PC-3 (cell line): ENCODE measurements around the gene MPL. TPM values are rescaled to one million over a fixed set of nuclear protein-coding genes. Genes with fewer than 3 reads are reported as not detected.

Experiments used
- ATAC-seq: fragments of 200-7000 bp; cut with Tn5 transposase; 2 replicates; pipeline ENCODE4 v1.9.1; 2020; ENCODE audit warnings: mild to moderate bottlenecking, moderate library complexity
- BruUV-seq: library from RNA; stranded (reverse); fragments of 400-500 nt; replicated peaks from 2 replicates; lab custom pipeline; 2021; lab: Mats Ljungman, UMichigan
- CTCF ChIA-PET: fragments of 300-600 bp; sonication (Branson Sonifier 250); formaldehyde crosslinking; loops from one replicate; lab custom pipeline; 2022; ENCODE audit warnings: antibody characterized with exemption; lab: Charles Lee
- POLR2A ChIA-PET: fragments of 300-600 bp; sonication (Branson Sonifier 250); formaldehyde crosslinking; loops from one replicate; lab custom pipeline; 2022; ENCODE audit warnings: antibody characterized with exemption; ENCODE audit not compliant: unreplicated experiment; lab: Charles Lee
- DNase-seq: peaks from one replicate; pipeline ENCODE4 v3.0.0-alpha.2; 2015
- H2AFZ ChIP-seq: fragments of 300-600 bp; sonication (generic); 2 replicates; pipeline ENCODE4 v1.6.0; 2016; ENCODE audit warnings: antibody characterized with exemption, low read length
- H3F3A ChIP-seq: fragments of 300-600 bp; sonication (generic); one replicate; pipeline ENCODE4 v1.6.0; 2017; ENCODE audit warnings: antibody characterized with exemption, low read length, control low read depth, mild to moderate bottlenecking; ENCODE audit not compliant: unreplicated experiment
- H3K27ac ChIP-seq: fragments of 300-600 bp; sonication (generic); 2 replicates; pipeline ENCODE4 v1.5.1; 2016; ENCODE audit warnings: mild to moderate bottlenecking, low read length
- H3K27me3 ChIP-seq: fragments of 300-600 bp; sonication (generic); 2 replicates; pipeline ENCODE4 v1.6.1; 2016; ENCODE audit warnings: low read length, mixed read lengths
- H3K36me3 ChIP-seq: fragments of 300-600 bp; sonication (generic); 2 replicates; pipeline ENCODE4 v1.6.1; 2016; ENCODE audit warnings: low read depth, mixed run types, low read length, mixed read lengths
- H3K4me1 ChIP-seq: fragments of 300-600 bp; sonication (generic); 2 replicates; pipeline ENCODE4 v1.5.1; 2016; ENCODE audit warnings: low read length; ENCODE audit not compliant: insufficient read depth
- H3K4me2 ChIP-seq: fragments of 300-600 bp; sonication (generic); 2 replicates; pipeline ENCODE4 v1.6.0; 2016; ENCODE audit warnings: low read length
- H3K4me3 ChIP-seq: fragments of 300-600 bp; sonication (generic); 2 replicates; pipeline ENCODE4 v1.5.1; 2016; ENCODE audit warnings: mild to moderate bottlenecking, low read length, mixed read lengths
- H3K79me2 ChIP-seq: fragments of 300-600 bp; sonication (generic); 2 replicates; pipeline ENCODE4 v1.6.1; 2017; ENCODE audit warnings: low read length, mixed read lengths
- H3K9ac ChIP-seq: fragments of 300-600 bp; sonication (generic); 2 replicates; pipeline ENCODE4 v1.6.0; 2016; ENCODE audit warnings: mild to moderate bottlenecking, low read length
- H3K9me2 ChIP-seq: fragments of 300-600 bp; sonication (generic); replicated peaks from 2 replicates; pipeline ENCODE4 v1.6.1; 2016; ENCODE audit warnings: mixed run types, low read length, mixed read lengths
- H3K9me3 ChIP-seq: fragments of 300-600 bp; sonication (generic); 2 replicates; pipeline ENCODE4 v1.6.1; 2016; ENCODE audit warnings: low read length, mixed read lengths
- H4K20me1 ChIP-seq: fragments of 300-600 bp; sonication (generic); 2 replicates; pipeline ENCODE4 v1.6.1; 2016; ENCODE audit warnings: low read length, mixed read lengths
- EZH2 ChIP-seq: fragments of 300-600 bp; sonication (generic); IDR thresholded peaks from one replicate; pipeline ENCODE4 v1.6.1; 2017; ENCODE audit warnings: antibody characterized with exemption, mild to moderate bottlenecking, low read length; ENCODE audit not compliant: unreplicated experiment
- EZH2phosphoT487 ChIP-seq: fragments of 300-600 bp; sonication (generic); IDR thresholded peaks from 2 replicates; pipeline ENCODE4 v1.6.1; 2018; ENCODE audit warnings: mild to moderate bottlenecking, antibody characterized with exemption, low read length, borderline replicate concordance
- intact Hi-C: fragments of 100-400 bp; cut with micrococcal nuclease; formaldehyde crosslinking; loops from 2 replicates; pipeline ENCODE4 v1.9.0; 2023
- total RNA-seq: library from RNA; depleted of rRNA; stranded (reverse); fragments of >200 nt; gene quantifications from 2 replicates; pipeline ENCODE4 v1.2.3, GENCODE V29; 2014
- TF ChIP-seq, protein P1 (sequence below): fragments of 300-600 bp; sonication (generic); conservative IDR thresholded peaks from 2 replicates; pipeline ENCODE4 v1.5.1; 2017; ENCODE audit warnings: antibody characterized with exemption, low read depth, mild to moderate bottlenecking, low read length

Gene MPL
- total RNA-seq, 1 experiment from 2014 or later = not detected

GRCh38 chr1:43314233-43314632 is 23.4 kb upstream of the MPL start:
- no peak for TF ChIP-seq EZH2
- Histone ChIP-seq H3K9ac (no peak overlapping the region), H3K27me3 (no peaks in the 10 kb centered on the region), H2AFZ (no peak overlapping the region), H3F3A (no peaks in the 10 kb centered on the region), H3K4me1 (no peaks in the 10 kb centered on the region), H4K20me1 (no peaks in the 10 kb centered on the region), H3K36me3 (no peaks in the 10 kb centered on the region), H3K27ac (no peak overlapping the region), H3K79me2 (no peaks in the 10 kb centered on the region), H3K9me3 (no peaks in the 10 kb centered on the region), H3K4me2 (no peak overlapping the region), H3K9me2 (no peaks in the 10 kb centered on the region), H3K4me3 (no peak overlapping the region)
- DNase-seq = no peak
- intact Hi-C loops = no loop called here
- ATAC-seq = no peak
- POLR2A ChIA-PET = no interaction called here
- CTCF ChIA-PET = no interaction called here
- no TSS peak for BruUV-seq

- H3K27ac ChIP-seq = no peak overlapping the region
- H3K36me3 ChIP-seq = no peaks in the 10 kb centered on the region
- no peak overlapping the region for H3K4me2 ChIP-seq
- H4K20me1 ChIP-seq = no peaks in the 10 kb centered on the region
- H2AFZ ChIP-seq = no peak overlapping the region
- H3K79me2 ChIP-seq = no peaks in the 10 kb centered on the region
- H3K9me2 ChIP-seq = no peaks in the 10 kb centered on the region
- TF ChIP-seq, protein P1, sequence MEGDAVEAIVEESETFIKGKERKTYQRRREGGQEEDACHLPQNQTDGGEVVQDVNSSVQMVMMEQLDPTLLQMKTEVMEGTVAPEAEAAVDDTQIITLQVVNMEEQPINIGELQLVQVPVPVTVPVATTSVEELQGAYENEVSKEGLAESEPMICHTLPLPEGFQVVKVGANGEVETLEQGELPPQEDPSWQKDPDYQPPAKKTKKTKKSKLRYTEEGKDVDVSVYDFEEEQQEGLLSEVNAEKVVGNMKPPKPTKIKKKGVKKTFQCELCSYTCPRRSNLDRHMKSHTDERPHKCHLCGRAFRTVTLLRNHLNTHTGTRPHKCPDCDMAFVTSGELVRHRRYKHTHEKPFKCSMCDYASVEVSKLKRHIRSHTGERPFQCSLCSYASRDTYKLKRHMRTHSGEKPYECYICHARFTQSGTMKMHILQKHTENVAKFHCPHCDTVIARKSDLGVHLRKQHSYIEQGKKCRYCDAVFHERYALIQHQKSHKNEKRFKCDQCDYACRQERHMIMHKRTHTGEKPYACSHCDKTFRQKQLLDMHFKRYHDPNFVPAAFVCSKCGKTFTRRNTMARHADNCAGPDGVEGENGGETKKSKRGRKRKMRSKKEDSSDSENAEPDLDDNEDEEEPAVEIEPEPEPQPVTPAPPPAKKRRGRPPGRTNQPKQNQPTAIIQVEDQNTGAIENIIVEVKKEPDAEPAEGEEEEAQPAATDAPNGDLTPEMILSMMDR = no peak
- TF ChIP-seq EZH2phosphoT487 (no peak), EZH2 (no peak)
- ATAC-seq (no peak), DNase-seq (no peak)
- CTCF ChIA-PET = no interaction called here
- no peaks in the 10 kb centered on the region for H3F3A ChIP-seq
- no peak overlapping the region for H3K9ac ChIP-seq
- intact Hi-C loops = no loop called here
- POLR2A ChIA-PET = no interaction called here
- no peak overlapping the region for H3K4me3 ChIP-seq
- no TSS peak for BruUV-seq
- no peaks in the 10 kb centered on the region for H3K9me3 ChIP-seq
- no peaks in the 10 kb centered on the region for H3K27me3 ChIP-seq
- no peaks in the 10 kb centered on the region for H3K4me1 ChIP-seq
Measured at GRCh38 chr1:43315481-43315880, 22.1 kb upstream of the MPL start.

- POLR2A ChIA-PET = no interaction called here
- CTCF ChIA-PET = no interaction called here
Measured at GRCh38 chr1:43315963-43316737, 21.5 kb upstream of the MPL start.

More at GRCh38 chr1:43315963-43316737, 21.5 kb upstream of the MPL start:
- H3K9me3 ChIP-seq = no peaks in the 10 kb centered on the region
- H3K4me1 ChIP-seq = no peaks in the 10 kb centered on the region
- H3F3A ChIP-seq = no peaks in the 10 kb centered on the region
- H3K4me2 ChIP-seq = no peak overlapping the region
- no peaks in the 10 kb centered on the region for H3K79me2 ChIP-seq
- DNase-seq (no peak), ATAC-seq (no peak)
- BruUV-seq = no TSS peak
- H3K36me3 ChIP-seq = no peaks in the 10 kb centered on the region
- H3K27ac ChIP-seq = no peak overlapping the region
- TF ChIP-seq EZH2 = no peak
- no peaks in the 10 kb centered on the region for H3K27me3 ChIP-seq
- H4K20me1 ChIP-seq = no peaks in the 10 kb centered on the region
- no peak overlapping the region for H2AFZ ChIP-seq
- H3K9me2 ChIP-seq = no peaks in the 10 kb centered on the region
- no peak overlapping the region for H3K4me3 ChIP-seq
- intact Hi-C loops = no loop called here
- H3K9ac ChIP-seq = no peak overlapping the region
